Smooth muscle cell (in vitro differentiated cells): ENCODE data around the gene RNF39. TPM values are rescaled to one million over a fixed set of nuclear protein-coding genes. Genes with fewer than 3 reads are reported as not detected.

ENCODE experiments used
- DNase-seq: peaks from one replicate; lab custom pipeline; 2025; ENCODE audit not compliant: unreplicated experiment; lab: John Stamatoyannopoulos, UW
- H2AFZ ChIP-seq: fragments of 200-600 bp; sonication (generic); 2 replicates; pipeline ENCODE4 v1.6.0; 2016; ENCODE audit warnings: antibody characterized with exemption, low read depth, mild to moderate bottlenecking
- H3F3A ChIP-seq: fragments of 200-600 bp; sonication (generic); 2 replicates; pipeline ENCODE4 v1.6.0; 2017; ENCODE audit warnings: antibody characterized with exemption, low read depth
- H3K27ac ChIP-seq: fragments of 200-600 bp; sonication (generic); 2 replicates; pipeline ENCODE4 v1.5.1; 2016; ENCODE audit warnings: low read depth, mild to moderate bottlenecking
- H3K27me3 ChIP-seq: fragments of 200-600 bp; sonication (generic); 2 replicates; pipeline ENCODE4 v1.6.1; 2016; ENCODE audit warnings: low read depth, mild to moderate bottlenecking
- H3K36me3 ChIP-seq: fragments of 200-600 bp; sonication (generic); 2 replicates; pipeline ENCODE4 v1.5.1; 2016; ENCODE audit warnings: low read depth
- H3K4me1 ChIP-seq: fragments of 200-600 bp; sonication (generic); 2 replicates; pipeline ENCODE4 v1.5.1; 2016; ENCODE audit warnings: low read depth
- H3K4me2 ChIP-seq: fragments of 200-600 bp; sonication (generic); 2 replicates; pipeline ENCODE4 v1.6.0; 2016; ENCODE audit warnings: mild to moderate bottlenecking
- H3K4me3 ChIP-seq: fragments of 200-600 bp; sonication (generic); 2 replicates; pipeline ENCODE4 v1.5.1; 2016; ENCODE audit warnings: mild to moderate bottlenecking
- H3K79me2 ChIP-seq: fragments of 200-600 bp; sonication (generic); 2 replicates; pipeline ENCODE4 v1.6.0; 2016; ENCODE audit warnings: low read depth, mild to moderate bottlenecking
- H3K9ac ChIP-seq: fragments of 200-600 bp; sonication (generic); 2 replicates; pipeline ENCODE4 v1.6.0; 2016; ENCODE audit warnings: low read depth
- H3K9me3 ChIP-seq: fragments of 200-600 bp; sonication (generic); replicated peaks from 2 replicates; pipeline ENCODE4 v1.5.1; 2016; ENCODE audit warnings: low read depth
- H4K20me1 ChIP-seq: fragments of 200-600 bp; sonication (generic); 2 replicates; pipeline ENCODE4 v1.6.0; 2016; ENCODE audit warnings: low read depth
- WGBS: methylation state at CpG from one replicate; pipeline ENCODE4 v1.1.7; 2016; ENCODE audit warnings: low lambda C conversion rate; 5-methylcytosine and 5-hydroxymethylcytosine counted together
- polyA plus RNA-seq: library from polyadenylated mRNA; unstranded; fragments of >200 nt; fragmentation: Nextera tagmentation; extraction: Ambion mirVana; gene quantifications from 2 replicates; pipeline ENCODE4 v1.2.1, GENCODE V29; 2016
- total RNA-seq: library from RNA; depleted of rRNA; stranded (reverse); fragments of >200 nt; gene quantifications from 2 replicates; pipeline ENCODE4 v1.2.3, GENCODE V29; 2014
- TF ChIP-seq, protein P1 (sequence below): fragments of 200-600 bp; sonication (generic); IDR thresholded peaks from 2 replicates; pipeline ENCODE4 v1.5.1; 2017; ENCODE audit warnings: borderline replicate concordance, mild to moderate bottlenecking, antibody characterized with exemption; ENCODE audit not compliant: insufficient read depth, poor library complexity, severe bottlenecking

RNF39 gene
- total and polyA plus RNA-seq, 2 experiments from 2014 or later = 0.70 to 0.90 TPM

DNA sequence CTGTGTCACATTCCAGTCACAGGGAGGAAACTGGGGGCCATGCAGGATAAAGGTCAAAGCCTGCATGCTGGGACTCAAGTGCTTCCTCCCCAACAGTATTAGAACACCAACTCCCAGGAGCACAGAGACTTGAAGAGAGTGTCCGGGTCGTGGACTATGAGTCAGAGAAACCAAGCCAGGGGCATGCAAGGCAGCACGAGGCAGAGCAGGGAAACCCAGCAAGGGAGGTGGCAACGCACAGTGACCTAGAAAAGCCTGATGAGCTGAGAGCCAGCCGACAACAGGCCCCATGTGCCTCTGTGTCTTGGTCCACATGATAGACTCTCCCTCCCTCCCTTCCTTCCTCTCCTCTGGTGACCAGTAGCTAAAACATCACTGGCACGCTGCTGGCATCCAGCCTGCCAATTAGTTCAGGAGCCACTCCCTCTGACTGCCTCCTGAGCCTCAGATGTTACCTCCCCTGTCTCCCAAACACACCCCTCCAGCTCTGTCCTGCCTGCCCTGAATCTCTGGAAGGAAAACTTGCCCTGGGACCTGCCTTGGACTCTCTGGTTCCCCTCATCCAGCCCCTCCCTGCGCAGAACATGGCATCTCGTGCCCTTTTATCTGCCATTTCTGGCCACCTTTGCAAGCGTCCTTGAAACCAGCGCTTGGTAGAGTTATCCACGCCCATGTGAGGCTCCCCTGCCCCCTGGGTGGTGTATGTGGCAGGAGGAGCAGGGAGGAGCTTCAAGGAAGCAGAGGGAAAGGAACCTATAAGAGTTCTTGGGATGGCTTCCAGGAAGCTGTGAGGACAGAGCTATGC, 16.2 kb upstream of the RNF39 start:
- no peaks in the 10 kb centered on the region for H3K79me2 ChIP-seq
- 40% methylated on average over 11 of the region's 11 CpGs for WGBS
- no peaks in the 10 kb centered on the region for H3K36me3 ChIP-seq
- no peak overlapping the region for H3K27ac ChIP-seq
- DNase-seq = no peak
- no peak overlapping the region for H3K4me3 ChIP-seq
- H2AFZ ChIP-seq = no peak overlapping the region
- no peaks in the 10 kb centered on the region for H3K9me3 ChIP-seq
- H3K4me1 ChIP-seq = no peaks in the 10 kb centered on the region
- peaks cover 55% of the 10 kb centered on the region for H3K27me3 ChIP-seq
- H3F3A ChIP-seq = no peaks in the 10 kb centered on the region
- H3K4me2 ChIP-seq = no peak overlapping the region
- TF ChIP-seq, protein P1, sequence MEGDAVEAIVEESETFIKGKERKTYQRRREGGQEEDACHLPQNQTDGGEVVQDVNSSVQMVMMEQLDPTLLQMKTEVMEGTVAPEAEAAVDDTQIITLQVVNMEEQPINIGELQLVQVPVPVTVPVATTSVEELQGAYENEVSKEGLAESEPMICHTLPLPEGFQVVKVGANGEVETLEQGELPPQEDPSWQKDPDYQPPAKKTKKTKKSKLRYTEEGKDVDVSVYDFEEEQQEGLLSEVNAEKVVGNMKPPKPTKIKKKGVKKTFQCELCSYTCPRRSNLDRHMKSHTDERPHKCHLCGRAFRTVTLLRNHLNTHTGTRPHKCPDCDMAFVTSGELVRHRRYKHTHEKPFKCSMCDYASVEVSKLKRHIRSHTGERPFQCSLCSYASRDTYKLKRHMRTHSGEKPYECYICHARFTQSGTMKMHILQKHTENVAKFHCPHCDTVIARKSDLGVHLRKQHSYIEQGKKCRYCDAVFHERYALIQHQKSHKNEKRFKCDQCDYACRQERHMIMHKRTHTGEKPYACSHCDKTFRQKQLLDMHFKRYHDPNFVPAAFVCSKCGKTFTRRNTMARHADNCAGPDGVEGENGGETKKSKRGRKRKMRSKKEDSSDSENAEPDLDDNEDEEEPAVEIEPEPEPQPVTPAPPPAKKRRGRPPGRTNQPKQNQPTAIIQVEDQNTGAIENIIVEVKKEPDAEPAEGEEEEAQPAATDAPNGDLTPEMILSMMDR = no peak
- H4K20me1 ChIP-seq = no peaks in the 10 kb centered on the region
- no peak overlapping the region for H3K9ac ChIP-seq

GRCh38 chr6:30087876-30088275, 12.3 kb upstream of the RNF39 start:
- no peaks in the 10 kb centered on the region for H3K9me3 ChIP-seq
- no peaks in the 10 kb centered on the region for H3K4me1 ChIP-seq
- H3K27ac ChIP-seq = no peak overlapping the region
- TF ChIP-seq, protein P1 = no peak
- DNase-seq = no peak
- no peaks in the 10 kb centered on the region for H3F3A ChIP-seq
- H4K20me1 ChIP-seq = no peaks in the 10 kb centered on the region
- WGBS = 86% methylated on average over 5 of the region's 5 CpGs
- H3K4me2 ChIP-seq = no peak overlapping the region
- no peak overlapping the region for H3K4me3 ChIP-seq
- H3K27me3 ChIP-seq = peaks cover 23% of the 10 kb centered on the region
- H3K36me3 ChIP-seq = no peaks in the 10 kb centered on the region
- no peak overlapping the region for H2AFZ ChIP-seq
- H3K9ac ChIP-seq = no peak overlapping the region
- H3K79me2 ChIP-seq = no peaks in the 10 kb centered on the region

GRCh38 chr6:30077218-30077617, 1.6 kb upstream of the RNF39 start:
- no peak overlapping the region for H3K27ac ChIP-seq
- H3K27me3 ChIP-seq = peaks cover 78% of the 10 kb centered on the region
- H3K4me3 ChIP-seq = no peak overlapping the region
- H3K9ac ChIP-seq = no peak overlapping the region
- H3K4me1 ChIP-seq = peaks cover 13% of the 10 kb centered on the region
- no peaks in the 10 kb centered on the region for H3F3A ChIP-seq
- H2AFZ ChIP-seq = no peak overlapping the region
- H3K79me2 ChIP-seq = no peaks in the 10 kb centered on the region
- no peaks in the 10 kb centered on the region for H3K9me3 ChIP-seq
- TF ChIP-seq, protein P1 = no peak
- no peak for DNase-seq
- H3K4me2 ChIP-seq = no peak overlapping the region
- 85% methylated on average over 4 of the region's 4 CpGs for WGBS
- no peaks in the 10 kb centered on the region for H3K36me3 ChIP-seq
- H4K20me1 ChIP-seq = no peaks in the 10 kb centered on the region
